ENCODE measurements around the gene OVOL2.

- TF ChIP-seq CTCF (conservative IDR thresholded peaks at IDR 0.05; ENCODE audit: low read depth, low read length) (no peak), POLR2A (IDR thresholded peaks at IDR 0.05; ENCODE audit: low read depth, low read length) (no peak), RAD21 (IDR thresholded peaks at IDR 0.05; ENCODE audit: low read length) (no peak)
Observed at GRCh38 chr20:17976305-17976704, 81.4 kb downstream of the OVOL2 start.

Data from IMR-90 (cell line).